WTC11 (cell line): Measurements from ENCODE around the gene TMEM62.

Experiments
- ETV6 ChIP-seq: sonication (generic); formaldehyde crosslinking; IDR thresholded peaks from 2 replicates; pipeline ENCODE4 v1.8.1; 2022; ENCODE audit warnings: mild to moderate bottlenecking, missing genetic modification reagents
- JUN ChIP-seq: sonication (generic); formaldehyde crosslinking; IDR thresholded peaks from 2 replicates; pipeline ENCODE4 v1.8.0; 2023; ENCODE audit warnings: mild to moderate bottlenecking, missing genetic modification reagents
- SMAD4 ChIP-seq: sonication (generic); formaldehyde crosslinking; IDR thresholded peaks from 2 replicates; pipeline ENCODE4 v1.8.0; 2022; ENCODE audit warnings: mild to moderate bottlenecking, missing genetic modification reagents
- TCF7 ChIP-seq: sonication (generic); formaldehyde crosslinking; IDR thresholded peaks from 2 replicates; pipeline ENCODE4 v1.8.0; 2022; ENCODE audit warnings: mild to moderate bottlenecking, low read depth, missing genetic modification reagents, moderate library complexity
- ZNF396 ChIP-seq: fragments of 250-450 bp; sonication (Bioruptor Pico); IDR thresholded peaks from 2 replicates; pipeline ENCODE4 v1.8.0; 2021; ENCODE audit warnings: mild to moderate bottlenecking, moderate library complexity, borderline replicate concordance
- TF ChIP-seq, protein P1 (sequence below): fragments of 200-600 bp; IDR thresholded peaks from 2 replicates; pipeline ENCODE4 v1.8.0; 2022; ENCODE audit warnings: antibody characterized with exemption
- TF ChIP-seq, protein P2 (sequence below): sonication (generic); formaldehyde crosslinking; IDR thresholded peaks from 2 replicates; pipeline ENCODE4 v1.8.0; 2022; ENCODE audit warnings: mild to moderate bottlenecking, missing genetic modification reagents
- TF ChIP-seq, protein P3 (sequence below): sonication (generic); formaldehyde crosslinking; IDR thresholded peaks from 2 replicates; pipeline ENCODE4 v1.8.1; 2022; ENCODE audit warnings: mild to moderate bottlenecking, missing genetic modification reagents, moderate library complexity, borderline replicate concordance

DNA sequence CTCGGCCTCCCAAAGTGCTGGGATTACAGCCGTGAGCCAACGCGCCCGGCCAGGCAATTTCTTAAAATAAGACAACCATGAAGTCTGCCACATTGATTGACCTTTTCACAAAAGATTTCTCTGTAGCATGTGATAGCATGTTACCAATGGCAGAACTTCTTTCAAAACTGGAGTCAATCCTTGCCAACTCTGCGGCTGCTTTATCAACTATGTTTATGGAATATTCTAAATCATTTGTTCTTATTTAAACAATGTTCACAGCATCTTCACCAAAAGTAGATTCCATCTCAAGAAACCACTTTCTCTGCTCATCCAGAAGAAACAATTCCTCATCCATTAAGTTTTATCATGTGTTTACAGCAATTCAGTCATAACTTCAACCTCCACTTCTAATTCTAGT, 37.0 kb upstream of the TMEM62 start:
- TF ChIP-seq ZNF396 (CRISPR knock-in tag): no peak
- TF ChIP-seq, protein P1, sequence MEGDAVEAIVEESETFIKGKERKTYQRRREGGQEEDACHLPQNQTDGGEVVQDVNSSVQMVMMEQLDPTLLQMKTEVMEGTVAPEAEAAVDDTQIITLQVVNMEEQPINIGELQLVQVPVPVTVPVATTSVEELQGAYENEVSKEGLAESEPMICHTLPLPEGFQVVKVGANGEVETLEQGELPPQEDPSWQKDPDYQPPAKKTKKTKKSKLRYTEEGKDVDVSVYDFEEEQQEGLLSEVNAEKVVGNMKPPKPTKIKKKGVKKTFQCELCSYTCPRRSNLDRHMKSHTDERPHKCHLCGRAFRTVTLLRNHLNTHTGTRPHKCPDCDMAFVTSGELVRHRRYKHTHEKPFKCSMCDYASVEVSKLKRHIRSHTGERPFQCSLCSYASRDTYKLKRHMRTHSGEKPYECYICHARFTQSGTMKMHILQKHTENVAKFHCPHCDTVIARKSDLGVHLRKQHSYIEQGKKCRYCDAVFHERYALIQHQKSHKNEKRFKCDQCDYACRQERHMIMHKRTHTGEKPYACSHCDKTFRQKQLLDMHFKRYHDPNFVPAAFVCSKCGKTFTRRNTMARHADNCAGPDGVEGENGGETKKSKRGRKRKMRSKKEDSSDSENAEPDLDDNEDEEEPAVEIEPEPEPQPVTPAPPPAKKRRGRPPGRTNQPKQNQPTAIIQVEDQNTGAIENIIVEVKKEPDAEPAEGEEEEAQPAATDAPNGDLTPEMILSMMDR: no peak
- TF ChIP-seq, protein P2, sequence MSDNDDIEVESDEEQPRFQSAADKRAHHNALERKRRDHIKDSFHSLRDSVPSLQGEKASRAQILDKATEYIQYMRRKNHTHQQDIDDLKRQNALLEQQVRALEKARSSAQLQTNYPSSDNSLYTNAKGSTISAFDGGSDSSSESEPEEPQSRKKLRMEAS (CRISPR knock-in tag): no peak
- no peak for TF ChIP-seq ETV6 (CRISPR knock-in tag)
- TF ChIP-seq, protein P3, sequence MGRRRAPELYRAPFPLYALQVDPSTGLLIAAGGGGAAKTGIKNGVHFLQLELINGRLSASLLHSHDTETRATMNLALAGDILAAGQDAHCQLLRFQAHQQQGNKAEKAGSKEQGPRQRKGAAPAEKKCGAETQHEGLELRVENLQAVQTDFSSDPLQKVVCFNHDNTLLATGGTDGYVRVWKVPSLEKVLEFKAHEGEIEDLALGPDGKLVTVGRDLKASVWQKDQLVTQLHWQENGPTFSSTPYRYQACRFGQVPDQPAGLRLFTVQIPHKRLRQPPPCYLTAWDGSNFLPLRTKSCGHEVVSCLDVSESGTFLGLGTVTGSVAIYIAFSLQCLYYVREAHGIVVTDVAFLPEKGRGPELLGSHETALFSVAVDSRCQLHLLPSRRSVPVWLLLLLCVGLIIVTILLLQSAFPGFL (CRISPR knock-in tag): no peak
- no peak for TF ChIP-seq TCF7 (CRISPR knock-in tag)
- no peak for TF ChIP-seq JUN (CRISPR knock-in tag)
- no peak for TF ChIP-seq SMAD4 (CRISPR knock-in tag)
